Transverse colon (tissue), 3 donors: ENCODE data around the gene ARFGAP1.

Source experiments
- CTCF ChIP-seq, 5 experiments: fragments of 200-600 bp in 3 of 5; fragments of 450-650 bp in 2 of 5; sonication (generic) in 3 of 5; IDR thresholded peaks; 1 replicate in 2 of 5; 2 replicates in 3 of 5; pipeline ENCODE4 v1.5.1; 2016 to 2017; ENCODE audit warnings: antibody characterized with exemption in 5 of 5, inconsistent platforms in 3 of 5, mild to moderate bottlenecking in 2 of 5, moderate library complexity in 1 of 5
- POLR2A ChIP-seq: fragments of 450-650 bp; IDR thresholded peaks from one replicate; pipeline ENCODE4 v1.6.1; 2016; ENCODE audit warnings: antibody characterized with exemption, mild to moderate bottlenecking, moderate library complexity

GRCh38 chr20:63233924-63234323 lies 38.7 kb upstream of the ARFGAP1 start:
- TF ChIP-seq POLR2A (no peak), CTCF (IDR thresholded peaks at IDR 0.05) (no peak)
